GM21619 (cell line): ENCODE results near the gene DEGS1.

ENCODE experiments used
- ATAC-seq: cut with Tn5 transposase; IDR thresholded peaks from one replicate; pipeline ENCODE4 v1.9.1; 2021; ENCODE audit not compliant: unreplicated experiment

DEGS1 gene

DNA sequence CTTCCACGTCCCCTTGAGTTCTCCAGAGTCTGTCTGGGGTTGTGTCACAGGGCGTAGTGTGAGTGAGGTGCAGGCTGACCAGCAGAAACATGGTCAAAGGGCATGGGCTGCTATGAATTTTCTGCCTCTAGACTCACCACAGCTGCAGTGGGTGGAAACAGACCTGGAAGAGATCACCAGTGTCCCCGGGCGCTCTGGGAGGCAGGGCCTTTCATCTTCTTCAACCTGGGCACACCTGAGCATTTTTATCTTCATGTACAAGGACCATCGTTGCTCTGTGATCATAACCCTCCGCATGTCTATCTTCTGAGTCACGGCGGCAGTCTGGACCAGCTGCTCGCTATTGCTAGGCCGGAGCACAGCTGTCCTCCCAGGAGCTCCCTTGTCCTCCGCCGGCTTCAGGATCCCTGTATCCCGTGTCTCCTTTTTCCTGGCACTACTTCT is 29.6 kb downstream of the DEGS1 start:
- ATAC-seq, result no peak

DNA sequence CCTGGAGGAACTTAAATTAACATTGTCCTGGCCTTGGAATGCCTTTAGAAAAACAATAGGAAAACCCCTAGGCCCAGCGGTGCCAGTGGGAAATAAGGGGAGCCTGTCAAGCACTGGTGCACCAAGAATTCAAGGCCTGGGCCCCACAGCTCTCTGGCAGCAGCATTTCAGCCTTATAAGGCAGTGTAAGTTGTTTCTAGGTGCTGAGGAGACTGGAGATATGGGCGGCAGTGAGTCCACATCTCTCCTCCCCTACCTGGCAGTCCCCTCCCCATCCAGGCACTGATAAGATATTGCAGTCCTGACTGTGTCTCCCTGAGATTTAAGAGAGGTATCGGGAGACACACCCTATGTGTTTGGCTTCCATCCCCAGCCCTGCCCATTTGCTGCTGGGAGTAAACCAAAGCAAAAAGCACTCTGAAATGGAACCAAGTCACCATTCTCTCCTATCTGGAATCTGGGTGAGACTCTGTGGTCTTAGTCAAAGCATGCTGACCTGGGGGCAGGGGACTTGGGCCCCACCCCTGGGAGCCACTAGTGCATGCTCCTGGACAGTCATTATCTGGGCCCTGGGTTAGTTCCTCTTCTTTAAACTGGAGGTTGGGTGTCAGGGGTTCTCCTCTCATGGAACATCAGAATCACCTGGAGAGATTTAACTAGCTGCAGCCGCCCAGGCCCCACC is 30.5 kb downstream of the DEGS1 start:
- ATAC-seq, result no peak

DNA sequence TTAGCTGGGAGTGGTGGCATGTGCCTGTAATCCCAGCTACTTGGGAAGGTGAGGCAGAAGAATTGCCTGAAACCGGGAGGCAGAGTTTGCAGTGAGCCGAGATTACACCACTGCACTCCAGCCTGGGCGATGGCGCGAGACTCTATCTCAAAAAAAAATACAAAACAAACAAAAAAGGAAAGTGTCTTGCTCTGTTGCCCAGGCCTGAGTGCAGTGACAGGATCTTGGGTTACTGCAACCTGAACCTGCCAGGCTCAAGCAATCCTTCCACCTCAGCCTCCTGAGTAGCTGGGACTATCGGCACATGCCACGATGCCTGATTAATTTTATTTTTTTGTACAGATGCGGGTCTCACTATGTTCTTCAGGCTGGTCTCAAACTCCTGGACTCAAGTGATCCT is 33.3 kb downstream of the DEGS1 start:
- no peak for ATAC-seq

DNA sequence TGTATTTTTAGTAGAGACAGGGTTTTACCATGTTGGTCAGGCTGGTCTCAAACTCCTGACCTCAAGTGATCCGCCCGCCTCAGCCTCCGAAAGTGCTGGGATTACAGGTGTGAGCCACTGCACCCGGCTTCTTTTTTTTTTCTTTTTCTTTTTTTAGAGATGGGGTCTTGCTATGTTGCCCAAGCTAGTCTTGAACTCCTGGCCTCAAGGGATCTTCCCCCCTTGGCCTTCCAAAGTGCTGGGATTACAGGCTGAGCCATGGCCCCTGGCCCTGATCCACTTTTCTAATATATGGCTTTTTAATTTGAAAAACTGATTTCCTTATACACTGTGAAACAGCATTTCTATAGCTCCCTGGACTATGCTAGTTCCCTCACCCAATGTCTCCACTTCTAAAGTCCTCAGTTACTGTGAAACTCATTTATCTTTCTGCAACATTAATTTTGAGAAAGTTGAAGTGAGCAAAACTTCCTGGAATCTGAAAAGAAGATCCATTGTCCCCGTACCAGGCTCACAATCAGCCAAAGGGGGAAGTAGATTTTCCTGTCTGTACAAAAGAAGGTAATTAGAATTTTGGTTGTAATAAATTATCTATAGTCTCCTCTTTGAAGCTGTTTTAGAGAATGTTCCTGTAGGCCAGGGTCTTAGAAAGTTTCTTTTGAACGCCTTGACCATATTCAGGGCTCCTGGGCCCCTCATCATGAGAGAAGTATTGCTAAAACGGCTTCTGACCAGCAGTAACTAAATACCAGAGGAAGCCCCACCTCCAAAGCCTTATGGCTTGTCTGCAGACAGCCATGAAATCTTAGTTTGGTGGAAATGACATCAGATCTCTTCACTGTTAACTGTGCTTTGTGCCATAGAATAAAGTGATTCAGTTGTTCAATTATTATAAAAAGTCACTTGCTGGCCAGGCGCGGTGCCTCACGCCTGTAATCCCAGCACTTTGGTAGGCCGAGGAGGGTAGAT is 34.9 kb downstream of the DEGS1 start:
- no peak for ATAC-seq

DNA sequence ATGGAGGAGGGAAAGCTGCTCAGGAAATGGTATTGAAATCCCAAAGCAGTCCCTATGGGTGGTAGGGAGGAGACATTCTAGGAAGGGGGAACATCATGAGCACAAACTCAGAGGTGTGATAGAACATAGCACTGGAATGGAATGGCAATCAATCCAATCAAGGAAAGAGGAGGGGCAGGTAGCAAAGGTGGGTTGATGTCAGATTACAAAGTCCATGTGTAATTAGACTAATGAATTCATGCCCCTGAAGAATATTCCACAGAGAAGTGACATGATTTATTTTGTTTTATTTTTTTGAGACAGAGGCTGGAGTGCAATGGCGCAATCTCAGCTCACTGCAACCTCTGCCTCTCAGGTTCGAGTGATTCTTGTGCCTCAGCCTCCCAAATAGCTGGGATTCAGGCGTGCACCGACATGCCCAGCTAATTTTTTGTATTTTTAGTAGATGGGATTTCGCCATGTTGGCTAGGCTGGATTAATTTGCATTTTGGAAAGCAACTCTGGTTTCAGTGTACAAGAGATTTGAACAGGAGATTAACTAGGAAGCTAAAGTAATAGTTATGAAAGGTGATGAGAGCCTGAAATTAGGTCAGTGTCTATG is 36.1 kb downstream of the DEGS1 start:
- ATAC-seq, result no peak

DNA sequence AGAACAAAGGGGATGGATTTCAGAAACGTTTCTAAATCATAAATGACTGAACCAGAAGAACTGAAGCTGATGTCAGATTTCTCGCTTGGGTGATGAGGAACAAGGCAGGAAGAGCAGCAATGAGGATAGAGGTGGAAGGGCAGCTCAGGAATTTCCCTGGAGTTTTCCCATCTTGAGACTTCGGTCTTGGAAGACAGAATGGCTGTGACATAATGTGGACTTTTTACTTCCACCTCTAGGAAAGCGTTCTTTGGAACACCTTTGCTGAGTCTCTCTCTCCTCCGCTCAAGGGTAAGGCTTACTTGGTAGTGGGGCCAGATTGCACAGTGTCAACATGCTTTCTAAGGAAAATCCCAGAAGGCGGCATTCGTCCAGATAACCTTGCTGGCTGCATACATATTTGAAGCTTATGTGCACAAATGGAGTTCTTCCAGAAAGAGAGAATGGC is 36.6 kb downstream of the DEGS1 start:
- no peak for ATAC-seq

DNA sequence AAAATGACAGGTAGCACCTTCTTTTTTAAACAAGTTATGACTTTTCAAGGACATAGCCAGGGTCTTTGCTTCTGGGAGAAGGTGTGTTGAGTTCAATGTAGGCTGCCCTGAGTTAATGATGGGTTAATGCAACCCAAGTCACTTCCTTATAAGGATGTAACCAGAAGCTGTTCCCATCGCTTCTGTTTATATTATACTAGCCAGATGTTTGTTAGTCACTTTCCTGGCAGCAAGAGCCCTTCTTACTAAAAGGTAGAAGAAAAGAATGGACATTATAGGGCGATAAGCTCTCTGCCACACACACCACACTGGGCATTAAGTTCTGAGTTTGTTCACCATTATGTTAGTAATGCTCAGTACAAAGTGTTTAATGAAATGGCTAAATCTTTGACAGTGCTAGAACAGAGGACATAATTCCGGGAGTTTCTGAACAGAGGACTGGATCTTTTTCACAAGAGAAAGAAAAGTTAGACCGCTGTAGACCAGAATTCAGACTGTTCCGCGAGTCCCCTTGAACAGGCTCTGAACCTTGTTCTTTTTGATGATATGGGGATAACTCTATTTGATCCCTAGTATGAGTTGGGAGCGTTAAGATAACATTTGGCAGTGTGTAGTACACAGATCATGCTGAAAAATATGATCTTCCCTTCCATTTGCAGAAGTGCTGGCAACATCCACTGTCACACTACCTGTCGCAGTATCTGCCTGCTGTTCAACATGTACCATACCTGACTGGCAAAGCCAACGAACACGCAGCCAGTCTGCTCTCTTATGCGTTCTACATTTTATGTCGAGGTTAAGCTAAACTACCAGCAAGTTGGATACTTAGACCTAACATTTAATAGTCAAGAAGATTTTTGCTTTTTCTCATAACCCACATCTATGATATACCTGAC is 41.0 kb downstream of the DEGS1 start:
- ATAC-seq, result no peak

DNA sequence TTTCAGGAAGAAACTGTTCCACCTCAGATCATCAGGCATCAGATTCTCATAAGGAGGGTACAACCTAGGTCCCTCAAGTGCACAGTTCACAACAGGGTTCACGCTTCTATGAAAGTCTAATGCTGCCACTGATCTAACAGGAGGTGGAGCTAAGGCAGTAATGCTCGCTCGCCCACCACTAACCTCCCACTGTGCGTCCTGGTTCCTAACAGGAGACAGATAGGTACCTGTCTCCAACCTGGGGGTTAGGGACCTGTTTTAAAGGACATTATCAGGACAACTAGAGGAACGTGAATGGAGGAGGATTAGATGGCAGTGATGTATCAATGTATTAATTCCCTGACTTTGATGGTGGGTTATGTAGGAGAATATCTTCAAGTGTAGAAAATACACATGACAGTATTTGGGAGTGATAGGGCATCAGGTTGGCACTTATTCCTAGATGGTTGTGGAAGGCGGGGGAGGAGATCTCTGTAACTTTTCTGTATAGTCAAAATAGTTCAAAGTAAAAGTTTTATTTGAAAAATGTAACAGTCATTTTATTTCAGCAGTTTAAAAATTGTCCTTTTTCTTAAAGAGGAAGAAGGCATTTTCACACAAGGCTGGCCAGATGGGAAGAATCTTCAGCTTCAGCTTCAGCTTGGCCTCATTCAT is 43.9 kb downstream of the DEGS1 start:
- no peak for ATAC-seq

DNA sequence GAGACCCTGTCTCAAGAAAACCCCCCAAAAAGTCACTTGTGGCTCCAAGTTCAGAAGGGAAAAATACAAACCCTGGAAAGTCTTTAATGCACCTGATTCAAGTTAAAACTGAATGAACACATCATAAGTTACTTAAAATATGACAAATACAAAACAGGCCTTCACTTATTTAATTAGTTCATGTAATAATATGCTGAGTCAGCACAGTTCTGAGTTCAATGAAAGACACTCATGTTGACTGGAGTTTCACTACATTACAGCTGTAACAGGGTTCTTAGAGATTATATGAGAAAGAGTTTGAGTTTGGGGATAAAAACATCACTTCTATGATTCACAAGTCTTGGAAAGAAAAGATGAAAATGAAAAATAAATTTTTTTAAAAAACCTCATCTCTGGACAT is 51.0 kb downstream of the DEGS1 start:
- ATAC-seq, result no peak

DNA sequence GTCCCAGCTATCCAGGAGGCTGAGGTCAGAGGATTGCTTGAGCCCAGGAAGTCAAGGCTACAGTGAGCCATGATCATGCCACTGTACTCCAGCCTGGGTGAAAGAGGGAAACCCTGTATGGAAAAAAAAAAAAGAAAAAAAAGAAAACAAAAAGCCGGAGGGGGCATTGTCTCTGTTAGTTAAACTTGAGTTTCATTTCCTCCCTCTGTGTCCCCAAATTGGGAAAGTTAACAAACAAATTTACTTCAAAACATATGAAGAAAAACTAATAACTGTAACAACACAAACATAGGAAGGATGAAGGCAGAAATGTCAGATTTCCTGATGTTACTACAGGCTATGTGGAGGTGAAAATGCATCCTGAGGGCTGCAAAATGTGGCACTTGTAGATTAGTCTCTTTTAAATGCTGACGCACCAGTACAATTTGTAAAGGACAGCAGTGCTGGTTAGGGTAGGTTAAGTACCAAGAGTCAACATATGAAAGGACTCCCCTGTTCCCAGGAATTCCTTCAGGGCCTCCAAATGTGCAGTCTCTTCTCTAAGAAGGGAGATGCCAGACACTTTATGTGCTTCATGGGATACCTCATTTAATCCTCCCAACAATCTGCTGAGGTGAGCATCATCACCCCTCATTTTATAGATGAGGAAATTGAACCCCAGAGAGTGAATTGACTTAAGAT is 52.9 kb downstream of the DEGS1 start:
- ATAC-seq, result no peak

DNA sequence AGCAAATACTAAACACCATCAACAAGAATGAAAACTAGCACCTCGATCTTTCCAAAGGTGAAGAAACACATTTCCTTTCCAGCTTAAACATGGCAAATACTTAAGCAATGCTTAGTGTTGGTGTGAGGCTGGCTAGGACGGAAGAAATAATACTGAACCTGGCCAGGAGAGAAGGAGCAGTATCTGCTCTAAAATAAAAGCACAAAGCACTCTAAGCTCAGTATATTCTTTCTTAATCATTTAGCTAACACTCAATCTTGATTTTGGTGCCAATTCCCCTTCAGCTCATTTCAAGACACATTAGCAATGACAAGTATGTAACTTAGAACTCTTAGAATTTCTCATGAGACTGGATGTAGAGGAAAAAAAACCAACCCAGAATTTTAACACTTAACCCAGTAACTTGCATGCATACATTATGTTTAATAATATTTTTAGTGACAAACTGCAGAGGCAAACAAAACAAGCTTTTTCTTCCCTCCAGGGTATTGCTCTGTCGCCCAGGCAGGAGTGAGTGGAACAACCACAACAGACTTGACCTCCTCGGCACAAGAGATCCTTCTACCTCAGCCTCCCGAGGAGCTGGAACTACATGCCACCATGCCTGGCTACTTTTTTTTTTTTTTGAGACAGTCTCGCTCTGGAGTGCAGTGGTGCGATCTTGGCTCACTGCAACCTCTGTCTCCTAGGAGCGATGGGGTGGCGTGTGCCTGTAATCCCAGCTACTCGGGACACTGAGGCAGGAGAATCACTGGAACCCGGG is 54.3 kb downstream of the DEGS1 start:
- ATAC-seq, result no peak

DNA sequence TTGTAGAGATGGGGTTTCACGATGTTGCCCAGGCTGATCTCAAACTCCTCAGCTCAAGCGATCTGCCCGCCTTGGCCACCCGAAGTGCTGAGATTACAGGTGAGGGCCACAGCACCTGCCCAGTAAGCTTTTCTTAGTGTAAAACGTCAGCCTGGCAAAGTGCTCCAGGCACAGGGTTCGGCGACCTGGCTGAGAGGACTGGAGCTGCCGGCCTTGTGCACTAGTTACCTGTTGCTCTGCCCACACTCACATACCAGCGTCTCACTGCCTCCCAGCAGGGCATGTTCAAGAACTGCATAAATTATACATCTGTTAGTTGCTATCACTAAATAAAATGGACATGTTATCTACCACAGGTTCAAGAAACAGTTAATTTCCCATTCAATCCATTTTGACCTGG is 55.2 kb downstream of the DEGS1 start:
- no peak for ATAC-seq

DNA sequence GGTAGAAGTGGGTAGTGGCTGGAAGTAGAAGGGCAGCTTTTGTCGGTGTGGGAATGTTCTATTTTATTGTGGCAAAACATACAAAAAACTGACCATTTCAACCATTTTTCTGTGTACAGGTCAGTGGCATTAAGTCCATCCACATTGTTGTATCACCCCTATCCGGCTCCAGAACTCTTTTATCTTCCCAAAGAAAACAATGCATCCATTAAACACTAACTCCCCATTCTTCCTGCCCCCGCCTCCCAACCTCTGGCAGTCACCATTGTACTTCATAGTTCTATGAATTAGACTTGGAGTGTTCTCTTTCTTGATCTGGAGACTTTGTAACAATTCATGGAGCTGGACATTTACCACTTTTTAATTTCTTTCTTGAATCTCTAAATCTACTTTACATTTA is 55.7 kb downstream of the DEGS1 start:
- ATAC-seq, result no peak
